Psoas muscle (tissue), 8 donors: ENCODE results near the gene RNASEL. TPM values are rescaled to one million over a fixed set of nuclear protein-coding genes. Genes with fewer than 3 reads are reported as not detected.

Experiments
- ATAC-seq, 4 donors: fragments of 200-7000 bp; cut with Tn5 transposase; one replicate each; pipeline ENCODE4 v1.9.1; 2020; ENCODE audit warnings: moderate library complexity in 3 of 4, mild to moderate bottlenecking in 2 of 4
- DNase-seq, 2 donors: peaks; one replicate each; pipeline ENCODE4 v3.0.0-alpha.2; 2020
- H3K27ac ChIP-seq: fragments of 200-600 bp; one replicate; pipeline ENCODE4 v1.8.0; 2022
- H3K27me3 ChIP-seq, 3 donors: fragments of 200-600 bp in 1 of 3; one replicate each; pipeline versions ENCODE4 v1.6.1 to v1.8.0; 2013 to 2022; ENCODE audit warnings: low read length in 2 of 3, mild to moderate bottlenecking in 2 of 3, moderate library complexity in 1 of 3; ENCODE audit not compliant: insufficient read depth in 3 of 3
- H3K36me3 ChIP-seq, 2 donors: fragments of 200-600 bp in 1 of 2; one replicate each; pipeline versions ENCODE4 v1.6.1 to v1.8.0; 2013 to 2022; ENCODE audit warnings: low read depth in 1 of 2, mild to moderate bottlenecking in 1 of 2, moderate library complexity in 1 of 2; ENCODE audit not compliant: insufficient read depth in 1 of 2
- H3K4me1 ChIP-seq: fragments of 200-600 bp; one replicate; pipeline ENCODE4 v1.8.0; 2022
- H3K4me3 ChIP-seq: fragments of 200-600 bp; one replicate; pipeline ENCODE4 v1.8.0; 2022; ENCODE audit warnings: mild to moderate bottlenecking
- H3K9me3 ChIP-seq: fragments of 200-600 bp; one replicate; pipeline ENCODE4 v1.8.0; 2022
- CTCF ChIP-seq: fragments of 200-600 bp; IDR thresholded peaks from one replicate; pipeline ENCODE4 v1.8.0; 2022; ENCODE audit warnings: antibody characterized with exemption
- WGBS, 3 donors: extraction: QIAGEN DNeasy Blood & Tissue Kit; methylation state at CpG; one replicate each; pipeline versions ENCODE4 v1.1.6 to v1.1.7; 2013; 5-methylcytosine and 5-hydroxymethylcytosine counted together
- intact Hi-C, 2 donors: fragments of 100-400 bp; cut with DNase I; formaldehyde crosslinking; loops; one replicate each; pipeline versions ENCODE4 v1.11.0 to v1.14.2; 2022
- polyA plus RNA-seq, 3 donors: library from polyadenylated mRNA; stranded (reverse); fragments of 200-250 nt; gene quantifications; one replicate each; pipeline ENCODE4 v1.2.3, GENCODE V29; 2013
- total RNA-seq, 4 donors: library from RNA; stranded (reverse); fragmentation: NEBNext Ultra II Directional in 2 of 4; extraction: Animal tissue kit (Norgen Biotek cat#: 25700) in 2 of 4; gene quantifications; one replicate each; pipeline versions ENCODE4 v1.2.1 to v1.2.4, GENCODE V29; 2021 to 2023
- donor health status: healthy with polysubstance abuse.
- donor health status: DM: no; HTN: no; CAD: no; lungs with moderate emphysema.
- donor health status: Bipolar disorder and iron deficiency.
- donor health status: healthy.
- donor health status: DM: yes; HTN: yes; CAD: no.
- donor health status: DM: no; HTN: no; CAD: no.
- donor health status: DM: no; HTN: no; CAD: no.
- donor health status: DM: yes; HTN: yes; CAD: no.

The RNASEL gene
- total and polyA plus RNA-seq, 7 donors: 0.61 to 4.4 (median 2.0) TPM

GRCh38 chr1:182617014-182617429 lies 28.0 kb upstream of the RNASEL start:
- peaks cover 20% of the 10 kb centered on the region for H3K4me1 ChIP-seq
- 84 to 98% (median 87%) methylated on average over 4 of the region's 4 CpGs for WGBS, 3 donors
- DNase-seq (no peak), ATAC-seq (no peak)
- H3K27me3 ChIP-seq: no peaks in the 10 kb centered on the region
- no peak overlapping the region for H3K27ac ChIP-seq
- H3K36me3 ChIP-seq: no peaks in the 10 kb centered on the region
- no peak overlapping the region for H3K4me3 ChIP-seq
- no peaks in the 10 kb centered on the region for H3K9me3 ChIP-seq
- intact Hi-C loops: no loop called here
- TF ChIP-seq CTCF: no peak

GRCh38 chr1:182616130-182617013 lies 27.3 kb upstream of the RNASEL start:
- 8 to 9% (median 8%) methylated on average over 17 of the region's 17 CpGs for WGBS, 3 donors
- H3K36me3 ChIP-seq: no peaks in the 10 kb centered on the region

GRCh38 chr1:182615468-182616129 lies 26.5 kb upstream of the RNASEL start:
- no peaks in the 10 kb centered on the region for H3K9me3 ChIP-seq
- WGBS, 3 donors: 4 to 10% (median 6%) methylated on average over 11 of the region's 11 CpGs
- ATAC-seq: peak; percentile 47 to 73 (median 56)
- H3K4me1 ChIP-seq: peaks cover 20% of the 10 kb centered on the region
- TF ChIP-seq CTCF: no peak
- H3K4me3 ChIP-seq: peak overlapping the region; percentile 58
- intact Hi-C loops: no loop called here
- peak overlapping the region; percentile 84 for H3K27ac ChIP-seq
- no peaks in the 10 kb centered on the region for H3K36me3 ChIP-seq
- peak; percentile 70 to 82 for DNase-seq
- no peaks in the 10 kb centered on the region for H3K27me3 ChIP-seq

More at GRCh38 chr1:182616130-182617013, 27.3 kb upstream of the RNASEL start:
- Histone ChIP-seq H3K4me3 (peak overlapping the region; percentile 58), H3K9me3 (no peaks in the 10 kb centered on the region), H3K27me3 (no peaks in the 10 kb centered on the region), H3K27ac (peak overlapping the region; percentile 84), H3K4me1 (peaks cover 20% of the 10 kb centered on the region)
- DNase-seq (peak; percentile 76 to 86), ATAC-seq (peak; percentile 24 to 68 (median 46))
- no peak for TF ChIP-seq CTCF
- intact Hi-C loops: no loop called here

GRCh38 chr1:182614796-182615454 lies 25.9 kb upstream of the RNASEL start:
- H3K27ac ChIP-seq: peak overlapping the region; percentile 84
- intact Hi-C loops: no loop called here
- DNase-seq (peak; percentile 86 to 93), ATAC-seq (peak; percentile 91 to 93 (median 91))
- H3K36me3 ChIP-seq: no peaks in the 10 kb centered on the region
- TF ChIP-seq CTCF: no peak
- peaks cover 20% of the 10 kb centered on the region for H3K4me1 ChIP-seq
- peak overlapping the region; percentile 58 for H3K4me3 ChIP-seq
- no peaks in the 10 kb centered on the region for H3K27me3 ChIP-seq
- no peaks in the 10 kb centered on the region for H3K9me3 ChIP-seq
- WGBS, 3 donors: 0 to 1% (median 0%) methylated on average over 46 to 56 of the region's 56 CpGs
